GM18909 (cell line): ENCODE results near the gene DRC1.

Experiments
- ATAC-seq: cut with Tn5 transposase; IDR thresholded peaks from one replicate; pipeline ENCODE4 v1.9.1; 2021; ENCODE audit warnings: mild to moderate bottlenecking; ENCODE audit not compliant: unreplicated experiment, poor library complexity

DRC1 gene

DNA sequence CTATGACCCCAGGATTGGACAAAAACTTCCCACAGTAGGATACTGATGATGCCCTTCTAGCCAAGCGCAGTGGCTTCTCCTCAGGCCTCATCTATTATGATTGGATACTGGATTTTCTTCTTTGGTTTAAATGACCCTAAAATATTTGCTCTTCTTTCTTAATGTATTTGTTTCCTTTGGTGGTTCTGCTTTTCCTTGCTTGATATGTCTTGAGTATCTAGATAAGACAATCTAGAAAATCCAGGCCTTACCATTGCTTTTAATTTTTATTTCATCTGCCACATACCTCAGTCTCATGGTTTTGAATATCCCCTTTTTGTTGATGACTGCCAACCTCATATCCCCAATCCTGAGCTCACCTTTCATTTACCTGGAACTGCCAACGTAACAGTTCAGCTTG is 40.6 kb downstream of the DRC1 start:
- ATAC-seq = no peak

GRCh38 chr2:26442707-26443106 is 41.0 kb downstream of the DRC1 start:
- ATAC-seq = no peak

- ATAC-seq = no peak
Observed at GRCh38 chr2:26444236-26444635, 42.5 kb downstream of the DRC1 start.

DNA sequence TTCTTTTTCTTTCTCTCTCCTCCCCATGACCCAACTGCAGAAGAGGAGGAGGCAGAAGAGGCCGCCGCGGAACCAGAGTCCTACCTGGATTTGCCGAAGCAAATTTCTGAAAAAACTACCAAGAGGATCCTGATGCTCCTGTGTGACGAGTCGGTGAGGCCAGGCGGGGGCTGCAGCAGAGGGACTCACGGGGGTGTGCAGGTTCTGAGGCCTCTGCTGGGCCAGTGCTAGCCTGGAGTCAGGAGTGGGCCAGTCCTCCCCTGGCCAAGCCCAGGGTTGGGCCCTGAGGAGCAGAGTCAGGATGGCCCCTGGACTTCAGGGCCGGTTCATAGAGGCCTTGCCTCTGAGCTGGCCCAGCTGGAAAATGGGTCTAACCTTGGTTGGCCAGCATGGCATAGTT is 46.9 kb downstream of the DRC1 start:
- ATAC-seq = no peak

DNA sequence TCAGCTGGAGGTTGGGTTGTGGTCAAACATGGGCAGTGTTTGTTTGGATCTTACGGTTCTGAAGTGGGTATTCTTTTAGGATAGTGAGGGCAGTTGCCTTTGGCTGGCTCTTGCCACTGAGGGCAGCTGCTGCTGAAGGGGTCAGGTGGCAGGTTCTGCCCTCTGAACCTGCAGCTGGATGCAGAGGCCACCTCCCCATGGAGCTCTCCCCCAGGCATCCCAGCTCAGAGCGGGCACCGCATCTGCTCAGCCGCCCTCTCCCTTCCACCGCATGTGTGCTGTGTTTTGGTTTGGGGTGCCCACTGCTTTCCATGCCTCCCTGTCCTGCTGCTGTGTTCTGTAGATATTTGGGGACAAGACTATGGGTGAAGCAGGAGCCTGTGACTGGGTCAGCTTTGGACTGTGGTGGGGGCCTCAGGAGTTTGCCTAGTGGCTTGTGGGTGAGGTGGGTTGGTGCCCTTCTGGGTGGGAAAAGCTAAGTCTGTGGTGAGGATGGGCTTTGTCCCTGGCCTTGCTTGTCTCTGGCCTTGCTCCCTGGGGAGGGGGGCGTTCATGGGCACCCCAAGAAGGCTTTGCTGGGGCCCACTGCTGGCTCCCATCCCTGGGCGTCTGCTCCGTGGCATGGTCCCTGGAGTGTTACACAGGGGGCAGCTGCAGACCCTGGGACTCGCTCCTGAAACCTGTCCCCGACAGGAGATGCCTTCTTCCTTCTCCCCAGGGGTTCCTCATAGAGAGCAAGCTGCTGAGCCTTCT is 47.7 kb downstream of the DRC1 start:
- ATAC-seq = no peak

DNA sequence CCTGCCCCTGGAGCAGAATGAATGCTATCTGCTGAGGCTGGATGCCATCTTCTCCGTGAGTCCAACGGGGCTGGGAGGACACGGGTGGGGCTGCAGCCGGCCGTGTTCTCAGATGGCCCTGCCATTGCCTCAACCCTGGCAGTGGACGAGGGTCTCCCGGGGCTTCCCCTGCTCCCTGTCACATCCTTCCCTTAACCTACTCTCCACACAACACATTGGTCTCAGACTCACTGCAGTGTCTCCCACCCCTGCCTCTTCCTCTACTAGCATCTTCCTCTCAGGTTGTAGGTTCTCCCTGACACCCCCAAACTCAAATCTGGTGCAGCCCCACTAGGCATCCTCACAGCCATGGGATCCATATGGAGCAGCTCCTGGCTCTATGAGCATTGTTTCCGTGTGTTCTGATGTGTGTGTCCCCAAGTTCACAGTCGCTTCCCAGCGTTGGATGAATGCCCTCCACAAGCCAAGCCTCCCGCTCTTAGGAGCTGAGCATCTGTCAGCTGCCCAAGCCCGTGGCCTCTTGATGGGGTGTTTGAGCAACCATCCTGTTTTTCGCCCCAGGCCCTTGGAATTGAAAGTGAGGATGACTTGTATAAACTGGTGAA is 48.4 kb downstream of the DRC1 start:
- no peak for ATAC-seq

GRCh38 chr2:26451700-26452099 is 50.0 kb downstream of the DRC1 start:
- ATAC-seq = no peak

DNA sequence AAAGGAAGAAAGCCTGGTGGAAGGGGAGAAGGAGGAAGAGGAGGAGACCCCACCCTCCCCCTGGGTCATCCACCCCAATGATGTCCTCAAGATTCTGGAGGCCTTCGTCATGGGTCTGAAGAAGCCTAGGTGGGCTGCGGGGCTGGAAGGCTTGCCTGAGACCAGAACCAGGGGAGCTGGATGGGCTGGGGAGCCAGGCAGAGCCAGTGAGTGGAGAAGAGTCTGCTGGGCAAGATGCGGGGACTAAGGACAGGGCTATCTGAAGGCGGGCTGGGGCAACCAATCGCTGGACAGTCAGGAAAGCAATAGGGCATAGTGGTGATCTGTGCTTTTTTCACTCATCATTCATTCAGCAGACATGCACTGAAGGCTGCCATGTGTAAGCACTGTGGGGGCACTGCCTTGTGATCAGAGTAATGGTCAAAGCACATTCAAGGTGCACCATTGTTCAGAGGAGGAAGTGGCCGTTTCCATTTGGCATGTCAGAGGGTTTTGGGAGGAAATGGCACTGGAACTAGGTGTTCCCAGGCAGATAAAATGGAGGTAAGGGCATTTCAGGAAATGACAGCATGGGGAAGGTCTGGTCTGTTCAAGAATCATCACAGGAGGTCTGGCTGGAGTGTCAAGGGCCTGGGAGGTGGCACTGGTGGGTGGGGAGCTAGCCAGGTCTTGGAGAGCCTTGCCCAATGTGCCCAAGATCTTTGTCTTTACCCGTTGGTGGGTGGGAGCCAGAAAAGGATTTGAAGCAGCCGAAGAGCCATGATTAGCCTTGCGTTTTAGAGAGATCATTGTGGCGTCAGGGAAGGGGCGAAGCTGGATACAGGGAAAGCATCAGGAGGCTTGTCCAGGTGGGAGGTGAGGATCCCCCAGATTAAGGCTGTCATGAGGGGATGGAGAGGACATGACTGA is 52.0 kb downstream of the DRC1 start:
- ATAC-seq = no peak

DNA sequence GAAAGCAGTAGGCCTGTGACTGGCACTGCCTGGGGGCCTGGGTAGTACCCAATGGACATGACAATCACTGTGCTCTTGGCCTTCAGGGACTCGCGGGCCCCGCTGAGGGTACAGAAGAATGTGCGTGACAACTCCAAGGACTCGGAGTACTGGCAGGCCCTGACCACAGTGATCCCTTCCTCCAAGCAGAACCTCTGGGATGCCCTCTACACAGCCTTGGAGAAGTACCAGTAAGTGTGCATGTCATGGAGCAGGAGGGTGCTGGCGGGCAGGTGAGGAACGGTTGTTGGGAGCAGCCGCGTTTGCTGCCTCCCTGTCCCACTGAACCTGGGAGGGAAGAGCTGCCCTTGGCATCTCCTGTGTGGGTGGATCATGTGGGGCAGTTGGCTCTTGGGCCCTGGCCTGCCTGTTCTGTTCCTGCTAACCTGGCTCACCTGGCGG is 52.9 kb downstream of the DRC1 start:
- no peak for ATAC-seq

DNA sequence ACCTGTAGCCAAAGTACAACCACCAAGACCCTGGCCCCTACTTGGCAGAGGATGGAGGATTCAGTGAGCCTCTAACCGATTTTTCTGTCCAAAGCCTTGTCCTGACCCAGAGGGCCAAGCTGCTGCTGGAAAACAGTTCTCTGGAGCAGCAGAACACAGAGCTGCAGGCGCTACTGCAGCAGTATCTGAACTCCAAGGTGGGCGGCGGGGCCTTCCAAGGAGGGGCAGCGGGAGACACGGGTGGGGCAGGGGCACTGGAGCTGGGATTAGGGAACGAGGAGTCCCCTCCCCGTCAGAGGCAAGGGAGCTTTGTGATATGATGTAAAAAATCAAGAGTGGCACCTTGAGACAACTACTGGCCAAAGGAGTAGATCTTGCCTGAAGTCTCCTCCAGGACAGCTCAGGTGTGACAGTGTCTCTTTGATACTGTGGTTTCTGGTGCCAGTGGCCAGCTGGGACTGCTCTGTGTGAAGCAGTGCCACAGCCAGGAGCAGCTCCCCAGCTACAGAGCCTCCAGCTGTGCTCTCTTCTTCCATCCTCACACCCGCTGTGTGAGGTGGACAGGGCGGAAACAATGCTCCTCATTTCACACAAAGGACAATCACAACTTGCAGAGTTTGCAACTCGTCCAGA is 53.4 kb downstream of the DRC1 start:
- ATAC-seq = no peak

- ATAC-seq = no peak
Observed at GRCh38 chr2:26455670-26456439, 54.1 kb downstream of the DRC1 start.

DNA sequence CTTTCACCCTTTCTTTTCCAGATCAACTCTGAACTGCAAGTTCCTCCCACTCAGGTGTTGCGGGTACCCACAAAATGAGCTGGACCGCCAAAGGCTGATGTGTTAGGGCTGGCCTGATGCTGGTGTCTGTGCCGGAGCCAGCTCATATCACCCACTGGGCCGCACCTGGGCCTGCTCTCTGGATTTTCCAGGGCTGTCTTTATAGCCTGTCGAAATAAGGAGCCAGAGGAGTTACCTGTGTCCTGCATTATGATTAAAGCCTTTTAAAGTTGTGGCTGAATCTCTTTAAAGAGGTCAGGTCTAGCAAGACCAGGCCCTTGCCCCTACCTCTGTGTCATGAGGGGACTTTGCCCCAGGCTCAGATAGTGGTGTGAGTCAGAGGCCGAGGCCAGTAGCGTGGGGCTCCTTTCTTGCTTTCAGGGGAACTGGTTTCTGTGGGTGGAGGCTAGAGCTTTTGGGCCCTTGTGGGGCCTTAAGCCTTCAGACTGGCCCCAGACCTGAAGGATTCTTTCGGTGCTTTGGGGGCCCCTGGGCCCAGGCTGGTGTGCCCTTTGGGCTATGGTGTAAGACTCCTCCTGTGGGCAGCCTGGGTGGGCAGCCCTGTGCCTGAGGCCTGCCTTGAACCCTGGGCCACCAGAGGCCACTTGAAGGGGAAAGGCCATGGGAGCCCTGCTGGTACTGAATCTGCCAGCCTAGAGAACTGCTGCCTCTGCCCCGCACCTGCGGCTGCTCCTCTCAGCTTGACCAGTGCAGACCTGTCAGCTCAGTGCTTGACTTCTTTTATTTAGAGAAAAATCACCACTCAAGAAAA is 54.9 kb downstream of the DRC1 start:
- ATAC-seq = no peak

GRCh38 chr2:26457251-26457666 is 55.5 kb downstream of the DRC1 start:
- no peak for ATAC-seq

GRCh38 chr2:26457695-26458364 is 56.1 kb downstream of the DRC1 start:
- ATAC-seq = no peak

DNA sequence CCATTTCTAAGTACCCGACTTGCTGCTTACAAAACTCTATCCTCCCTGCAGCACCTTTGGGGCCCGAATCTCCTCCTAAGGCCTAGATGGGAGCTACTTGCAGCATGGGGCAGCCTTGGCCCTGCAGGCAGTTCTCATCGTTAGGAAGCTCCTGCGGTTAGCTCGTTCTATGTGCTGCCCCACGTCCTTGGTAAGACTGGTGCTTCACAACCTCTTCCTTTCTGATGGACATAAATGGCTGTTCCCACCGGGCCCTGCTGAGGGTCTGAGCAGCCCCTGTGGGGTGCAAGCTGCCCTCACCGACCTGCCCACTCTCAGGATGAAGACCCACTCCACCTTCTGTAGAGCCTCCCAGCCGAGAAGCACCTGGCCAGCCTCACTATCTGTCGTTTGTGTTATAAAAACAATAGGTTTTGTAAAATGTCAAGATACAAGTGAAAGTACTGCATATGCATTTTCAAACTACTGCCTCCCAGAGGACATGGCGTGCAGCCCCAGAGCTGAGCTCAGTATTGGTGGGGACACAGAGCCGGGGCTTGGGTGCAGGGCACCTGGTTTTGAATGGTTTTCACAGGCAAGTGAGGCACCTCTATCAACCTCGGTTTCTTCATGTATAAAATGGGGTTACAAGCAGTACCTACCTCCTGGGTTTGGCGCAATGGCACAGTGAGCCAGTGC is 56.8 kb downstream of the DRC1 start:
- ATAC-seq = no peak

- ATAC-seq = no peak
Observed at GRCh38 chr2:26459991-26460612, 58.4 kb downstream of the DRC1 start.

DNA sequence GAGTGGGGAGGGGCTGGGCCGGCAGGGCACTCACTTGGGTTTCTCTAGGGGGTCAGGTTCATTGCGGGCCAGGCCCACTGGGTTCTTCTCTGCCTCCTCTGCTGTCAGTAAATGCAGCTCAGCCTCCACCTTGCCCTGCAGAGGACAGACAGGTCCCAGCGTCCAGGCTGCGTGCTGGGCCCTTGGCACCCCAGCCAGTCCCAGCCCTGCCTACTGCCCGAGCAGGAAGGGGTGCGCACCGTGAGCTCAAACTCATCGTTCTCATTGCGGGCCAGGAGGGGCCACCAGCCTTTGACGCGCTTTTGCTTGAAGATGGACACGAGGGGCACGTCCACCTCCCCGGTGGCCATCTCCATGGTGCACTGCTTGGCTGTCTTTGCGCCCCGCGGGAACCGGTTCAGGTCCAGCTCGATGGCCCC is 58.9 kb downstream of the DRC1 start:
- no peak for ATAC-seq
